CD4-positive, alpha-beta T cell treated with Interferon gamma for 1 hour (primary cell): ENCODE results near the gene OR56B1.
"Not testable (repeated sequence)": the region's sequence is repeated elsewhere in the genome, so short reads cannot be mapped to it uniquely, and the experiment has no call there.

Experiments
- DNase-seq: peaks from one replicate; pipeline ENCODE4 v3.0.0-alpha.2; 2020

Gene OR56B1

GRCh38 chr11:5736396-5736795 lies at the start of gene OR56B1:
TSS of gene OR56B1 (plus strand) at chr11:5736448. CDS start at chr11:5736517, 69 bp downstream.
- no peak for DNase-seq

GRCh38 chr11:5688482-5688881 lies 47.8 kb upstream of the OR56B1 start:
- no peak for DNase-seq

- peak; percentile 75 for DNase-seq
Measured at GRCh38 chr11:5689551-5689983, 46.7 kb upstream of the OR56B1 start, which contains the start of gene TRIM22. TSS of gene TRIM22 (plus strand) at chr11:5689790. CDS start at chr11:5696233, 6,443 bp downstream.

GRCh38 chr11:5690216-5690615 lies 46.0 kb upstream of the OR56B1 start:
- DNase-seq = peak; percentile 11

GRCh38 chr11:5690736-5691135 lies 45.5 kb upstream of the OR56B1 start:
- no peak for DNase-seq

- not testable (repeated sequence) for DNase-seq
Measured at GRCh38 chr11:5691238-5691963, 44.8 kb upstream of the OR56B1 start.

GRCh38 chr11:5691964-5692361 lies 44.3 kb upstream of the OR56B1 start:
- DNase-seq = no peak

GRCh38 chr11:5694642-5695041 lies 41.6 kb upstream of the OR56B1 start:
- DNase-seq = no peak

GRCh38 chr11:5695580-5695979 lies 40.7 kb upstream of the OR56B1 start:
- DNase-seq = no peak

GRCh38 chr11:5696210-5696609 lies 40.0 kb upstream of the OR56B1 start:
- DNase-seq = no peak

GRCh38 chr11:5698281-5698680 lies 38.0 kb upstream of the OR56B1 start:
- DNase-seq = no peak

GRCh38 chr11:5700421-5701054 lies 35.7 kb upstream of the OR56B1 start:
- DNase-seq = no peak

GRCh38 chr11:5701055-5701577 lies 35.1 kb upstream of the OR56B1 start:
- no peak for DNase-seq

- DNase-seq = no peak
Measured at GRCh38 chr11:5703741-5704536, 32.3 kb upstream of the OR56B1 start.

- no peak for DNase-seq
Measured at GRCh38 chr11:5705688-5706087, 30.6 kb upstream of the OR56B1 start.

- no peak for DNase-seq
Measured at GRCh38 chr11:5712507-5712906, 23.7 kb upstream of the OR56B1 start.

- no peak for DNase-seq
Measured at GRCh38 chr11:5713695-5714094, 22.6 kb upstream of the OR56B1 start.

GRCh38 chr11:5716518-5716917 lies 19.7 kb upstream of the OR56B1 start:
- not testable (repeated sequence) for DNase-seq

- DNase-seq = no peak
Measured at GRCh38 chr11:5719703-5720495, 16.3 kb upstream of the OR56B1 start.

GRCh38 chr11:5722622-5723021 lies 13.6 kb upstream of the OR56B1 start:
- DNase-seq = no peak

- DNase-seq = no peak
Measured at GRCh38 chr11:5726351-5726750, 9.9 kb upstream of the OR56B1 start.

GRCh38 chr11:5727691-5728090 lies 8.6 kb upstream of the OR56B1 start:
- DNase-seq = no peak

GRCh38 chr11:5737091-5737490 lies 843 bp downstream of the OR56B1 start:
- DNase-seq = no peak
